Glutamatergic neuron (in vitro differentiated cells): Measurements from ENCODE around the gene LSM11. TPM values are rescaled to one million over a fixed set of nuclear protein-coding genes. Genes with fewer than 3 reads are reported as not detected.
"Not testable (repeated sequence)": the region's sequence is repeated elsewhere in the genome, so short reads cannot be mapped to it uniquely, and the experiment has no call there.

Source experiments
- DNase-seq: peaks from one replicate; pipeline ENCODE4 v3.0.0; 2022
- H3K27ac Mint-ChIP-seq: one replicate; pipeline ENCODE4 v1.8.0; 2020; ENCODE audit warnings: mild to moderate bottlenecking, mixed read lengths, inconsistent platforms; ENCODE audit not compliant: unreplicated experiment
- H3K27me3 Mint-ChIP-seq: one replicate; pipeline ENCODE4 v1.8.0; 2020; ENCODE audit warnings: mild to moderate bottlenecking, moderate library complexity, mixed read lengths, inconsistent platforms; ENCODE audit not compliant: unreplicated experiment
- H3K36me3 Mint-ChIP-seq: one replicate; pipeline ENCODE4 v1.8.0; 2020; ENCODE audit warnings: mild to moderate bottlenecking, mixed read lengths, inconsistent platforms; ENCODE audit not compliant: unreplicated experiment
- H3K4me1 Mint-ChIP-seq: one replicate; pipeline ENCODE4 v1.8.0; 2020; ENCODE audit warnings: mild to moderate bottlenecking, low read depth, mixed read lengths, inconsistent platforms; ENCODE audit not compliant: unreplicated experiment
- H3K4me3 Mint-ChIP-seq: one replicate; pipeline ENCODE4 v1.8.0; 2020; ENCODE audit warnings: mild to moderate bottlenecking, mixed read lengths, inconsistent platforms; ENCODE audit not compliant: unreplicated experiment
- H3K9me3 Mint-ChIP-seq: one replicate; pipeline ENCODE4 v1.8.0; 2020; ENCODE audit warnings: mild to moderate bottlenecking, moderate library complexity, mixed read lengths, inconsistent platforms; ENCODE audit not compliant: unreplicated experiment
- CTCF ChIP-seq: fragments of 200-600 bp; sonication (generic); IDR thresholded peaks from one replicate; pipeline ENCODE4 v1.5.0; 2021; ENCODE audit not compliant: partially characterized antibody, unreplicated experiment
- total RNA-seq: library from RNA; stranded (reverse); fragmentation: NEBNext Ultra II Directional; extraction: Animal tissue kit (Norgen Biotek cat#: 25700); gene quantifications from one replicate; pipeline ENCODE4 v1.2.1, GENCODE V29; 2021; ENCODE audit not compliant: unreplicated experiment

Gene LSM11
- total RNA-seq, 1 donor from 2014 or later = 7.7 TPM

- H3K4me1 Mint-ChIP-seq = no peaks in the 10 kb centered on the region
- H3K27ac Mint-ChIP-seq = no peak overlapping the region
- DNase-seq = no peak
- peaks cover 3% of the 10 kb centered on the region for H3K9me3 Mint-ChIP-seq
- H3K4me3 Mint-ChIP-seq = no peak overlapping the region
- H3K36me3 Mint-ChIP-seq = no peaks in the 10 kb centered on the region
- TF ChIP-seq CTCF = peak; percentile 49
- H3K27me3 Mint-ChIP-seq = peaks cover 3% of the 10 kb centered on the region
These were observed 25.0 kb upstream of the LSM11 start for GRCh38 chr5:157718519-157718918.

- no peak overlapping the region for H3K27ac Mint-ChIP-seq
- DNase-seq = no peak
- H3K9me3 Mint-ChIP-seq = peaks cover 3% of the 10 kb centered on the region
- H3K27me3 Mint-ChIP-seq = peaks cover 5% of the 10 kb centered on the region
- no peak overlapping the region for H3K4me3 Mint-ChIP-seq
- no peaks in the 10 kb centered on the region for H3K36me3 Mint-ChIP-seq
- no peak for TF ChIP-seq CTCF
- no peaks in the 10 kb centered on the region for H3K4me1 Mint-ChIP-seq
These were observed 24.3 kb upstream of the LSM11 start for GRCh38 chr5:157719245-157719644.

- H3K4me3 Mint-ChIP-seq = no peak overlapping the region
- H3K9me3 Mint-ChIP-seq = peaks cover 5% of the 10 kb centered on the region
- H3K27me3 Mint-ChIP-seq = peaks cover 8% of the 10 kb centered on the region
- no peak for TF ChIP-seq CTCF
- H3K4me1 Mint-ChIP-seq = no peaks in the 10 kb centered on the region
- H3K27ac Mint-ChIP-seq = no peak overlapping the region
- H3K36me3 Mint-ChIP-seq = peaks cover 7% of the 10 kb centered on the region
- no peak for DNase-seq
These were observed 22.4 kb upstream of the LSM11 start for GRCh38 chr5:157721159-157721558.

- H3K4me1 Mint-ChIP-seq, H3K27ac Mint-ChIP-seq, H3K4me3 Mint-ChIP-seq, H3K27me3 Mint-ChIP-seq, H3K9me3 Mint-ChIP-seq, H3K36me3 Mint-ChIP-seq, DNase-seq: not testable (repeated sequence)
These were observed 20.6 kb upstream of the LSM11 start for GRCh38 chr5:157722895-157723294.

GRCh38 chr5:157726607-157727006 lies 16.9 kb upstream of the LSM11 start:
- H3K4me1 Mint-ChIP-seq, H3K4me3 Mint-ChIP-seq, H3K36me3 Mint-ChIP-seq, DNase-seq, H3K27ac Mint-ChIP-seq, H3K27me3 Mint-ChIP-seq, H3K9me3 Mint-ChIP-seq: not testable (repeated sequence)

GRCh38 chr5:157727858-157728257 lies 15.7 kb upstream of the LSM11 start:
- not testable (repeated sequence) for H3K27me3 Mint-ChIP-seq, DNase-seq, H3K36me3 Mint-ChIP-seq, H3K4me1 Mint-ChIP-seq, H3K27ac Mint-ChIP-seq, H3K4me3 Mint-ChIP-seq, H3K9me3 Mint-ChIP-seq

GRCh38 chr5:157729858-157730257 lies 13.7 kb upstream of the LSM11 start:
- Mint-ChIP-seq H3K27me3 (peaks cover 2% of the 10 kb centered on the region), H3K4me1 (no peaks in the 10 kb centered on the region), H3K36me3 (peaks cover 6% of the 10 kb centered on the region), H3K4me3 (no peak overlapping the region), H3K27ac (no peak overlapping the region), H3K9me3 (peaks cover 2% of the 10 kb centered on the region)
- DNase-seq = no peak
- TF ChIP-seq CTCF = no peak
